OCI-LY7 (cell line): ENCODE measurements around the gene HTT-AS. TPM values are rescaled to one million over a fixed set of nuclear protein-coding genes. Genes with fewer than 3 reads are reported as not detected.

Experiments used
- BruUV-seq: library from RNA; stranded (reverse); fragments of 400-500 nt; replicated peaks from 2 replicates; lab custom pipeline; 2021; lab: Mats Ljungman, UMichigan
- CTCF ChIA-PET: fragments of 300-600 bp; sonication (Branson Sonifier 250); formaldehyde crosslinking; loops from one replicate; lab custom pipeline; 2022; ENCODE audit warnings: antibody characterized with exemption; ENCODE audit not compliant: unreplicated experiment; lab: Charles Lee
- POLR2A ChIA-PET: fragments of 300-600 bp; sonication (Branson Sonifier 250); formaldehyde crosslinking; loops from one replicate; lab custom pipeline; 2022; ENCODE audit warnings: antibody characterized with exemption; lab: Charles Lee
- DNase-seq: peaks from one replicate; pipeline ENCODE4 v3.0.0-alpha.2; 2015; ENCODE audit warnings: low spot score
- H2AFZ ChIP-seq: fragments of 200-600 bp; sonication (generic), shearing (Covaris generic); 2 replicates; pipeline ENCODE4 v1.6.1; 2014; ENCODE audit warnings: mild to moderate bottlenecking, antibody characterized with exemption, low read length, moderate library complexity
- H3K27ac ChIP-seq: fragments of 200-600 bp; sonication (generic); 2 replicates; pipeline ENCODE4 v1.5.1; 2014; ENCODE audit warnings: mixed run types, low read depth, mild to moderate bottlenecking, moderate library complexity, low read length, inconsistent platforms; ENCODE audit not compliant: poor library complexity, severe bottlenecking
- H3K36me3 ChIP-seq: fragments of 200-600 bp; sonication (generic); 2 replicates; pipeline ENCODE4 v1.6.1; 2014; ENCODE audit warnings: mild to moderate bottlenecking, antibody characterized with exemption, low read length, moderate library complexity, mixed read lengths; ENCODE audit not compliant: insufficient read depth
- H3K4me1 ChIP-seq: fragments of 200-600 bp; sonication (generic); 2 replicates; pipeline ENCODE4 v1.5.1; 2014; ENCODE audit warnings: mild to moderate bottlenecking, low read length; ENCODE audit not compliant: insufficient read depth, poor library complexity, severe bottlenecking
- H3K4me2 ChIP-seq: fragments of 200-600 bp; sonication (generic); 2 replicates; pipeline ENCODE4 v1.6.1; 2014; ENCODE audit warnings: mild to moderate bottlenecking, low read length
- H3K4me3 ChIP-seq: fragments of 200-600 bp; sonication (generic); 2 replicates; pipeline ENCODE4 v1.5.1; 2014; ENCODE audit warnings: mild to moderate bottlenecking, low read depth, low read length; ENCODE audit not compliant: poor library complexity, severe bottlenecking
- H3K79me2 ChIP-seq: fragments of 200-600 bp; sonication (generic); 2 replicates; pipeline ENCODE4 v1.6.1; 2016; ENCODE audit warnings: low read depth, mild to moderate bottlenecking, low read length, moderate library complexity, mixed read lengths; ENCODE audit not compliant: insufficient read depth
- H3K9me2 ChIP-seq: fragments of 200-600 bp; sonication (generic); 2 replicates; pipeline ENCODE4 v1.6.1; 2016; ENCODE audit warnings: mild to moderate bottlenecking, low read length, mixed read lengths; ENCODE audit not compliant: insufficient read depth
- H3K9me3 ChIP-seq: fragments of 200-600 bp; sonication (generic); 2 replicates; pipeline ENCODE4 v1.6.1; 2014; ENCODE audit warnings: mild to moderate bottlenecking, mixed run types, low read length, mixed read lengths
- H4K20me1 ChIP-seq: fragments of 200-600 bp; sonication (generic); 2 replicates; pipeline ENCODE4 v1.6.1; 2014; ENCODE audit warnings: mild to moderate bottlenecking, antibody characterized with exemption, low read length, moderate library complexity, mixed read lengths; ENCODE audit not compliant: insufficient read depth
- EZH2phosphoT487 ChIP-seq: fragments of 200-600 bp; sonication (generic); IDR thresholded peaks from 2 replicates; pipeline ENCODE4 v1.6.1; 2018; ENCODE audit warnings: low read depth, borderline replicate concordance, mild to moderate bottlenecking, mixed run types, antibody characterized with exemption, low read length, moderate library complexity, mixed read lengths
- intact Hi-C: fragments of 100-400 bp; cut with micrococcal nuclease; formaldehyde crosslinking; loops from one replicate; pipeline ENCODE4 v1.10.0; 2022; ENCODE audit not compliant: unreplicated experiment
- total RNA-seq, 2 experiments: library from RNA; depleted of rRNA in 1 of 2; stranded (reverse); fragments of >200 nt in 1 of 2; shearing (Covaris generic) in 1 of 2; gene quantifications; 2 replicates each; pipeline ENCODE4 v1.2.3, GENCODE V29; 2014 to 2022
- TF ChIP-seq, protein P1 (sequence below): fragments of 200-600 bp; sonication (generic); conservative IDR thresholded peaks from 2 replicates; pipeline ENCODE4 v1.5.1; 2014; ENCODE audit warnings: mild to moderate bottlenecking, antibody characterized with exemption, low read length, moderate library complexity, mixed read lengths

Gene HTT-AS
- total RNA-seq, 2 experiments from 2014 or later = not detected

DNA sequence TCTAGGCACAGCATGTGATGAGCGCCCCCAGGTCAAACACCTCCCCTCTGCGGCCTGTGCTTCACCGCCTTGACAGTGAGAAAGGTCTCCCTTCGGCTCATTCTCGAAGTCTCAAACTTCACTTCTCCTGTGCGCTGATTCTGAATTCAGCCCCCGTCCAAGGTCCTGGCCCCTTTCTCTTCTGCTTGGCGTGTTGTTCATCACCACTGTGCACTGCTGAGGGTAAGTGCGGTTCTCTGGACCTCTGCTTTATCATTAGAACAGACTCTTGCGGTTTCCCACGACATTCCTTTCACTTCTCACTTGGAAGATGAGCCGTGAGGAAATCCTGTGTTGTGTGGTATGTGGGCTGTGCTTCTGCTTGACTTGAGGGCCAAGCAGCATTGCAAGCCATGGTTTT lies 11.9 kb downstream of the HTT-AS start:
- no peaks in the 10 kb centered on the region for H3K9me2 ChIP-seq
- no peaks in the 10 kb centered on the region for H3K4me1 ChIP-seq
- no peaks in the 10 kb centered on the region for H3K79me2 ChIP-seq
- H3K27ac ChIP-seq = no peak overlapping the region
- H2AFZ ChIP-seq = no peak overlapping the region
- no peak for DNase-seq
- H3K36me3 ChIP-seq = no peaks in the 10 kb centered on the region
- ChIA-PET POLR2A (no interaction called here), CTCF (no interaction called here)
- no peak overlapping the region for H3K4me3 ChIP-seq
- H3K9me3 ChIP-seq = peaks cover 7% of the 10 kb centered on the region; the same call in 1 of the 2 replicates
- intact Hi-C loops = no loop called here
- no peaks in the 10 kb centered on the region for H4K20me1 ChIP-seq
- BruUV-seq = no TSS peak
- no peak overlapping the region for H3K4me2 ChIP-seq
- no peak for TF ChIP-seq EZH2phosphoT487
- TF ChIP-seq, protein P1, sequence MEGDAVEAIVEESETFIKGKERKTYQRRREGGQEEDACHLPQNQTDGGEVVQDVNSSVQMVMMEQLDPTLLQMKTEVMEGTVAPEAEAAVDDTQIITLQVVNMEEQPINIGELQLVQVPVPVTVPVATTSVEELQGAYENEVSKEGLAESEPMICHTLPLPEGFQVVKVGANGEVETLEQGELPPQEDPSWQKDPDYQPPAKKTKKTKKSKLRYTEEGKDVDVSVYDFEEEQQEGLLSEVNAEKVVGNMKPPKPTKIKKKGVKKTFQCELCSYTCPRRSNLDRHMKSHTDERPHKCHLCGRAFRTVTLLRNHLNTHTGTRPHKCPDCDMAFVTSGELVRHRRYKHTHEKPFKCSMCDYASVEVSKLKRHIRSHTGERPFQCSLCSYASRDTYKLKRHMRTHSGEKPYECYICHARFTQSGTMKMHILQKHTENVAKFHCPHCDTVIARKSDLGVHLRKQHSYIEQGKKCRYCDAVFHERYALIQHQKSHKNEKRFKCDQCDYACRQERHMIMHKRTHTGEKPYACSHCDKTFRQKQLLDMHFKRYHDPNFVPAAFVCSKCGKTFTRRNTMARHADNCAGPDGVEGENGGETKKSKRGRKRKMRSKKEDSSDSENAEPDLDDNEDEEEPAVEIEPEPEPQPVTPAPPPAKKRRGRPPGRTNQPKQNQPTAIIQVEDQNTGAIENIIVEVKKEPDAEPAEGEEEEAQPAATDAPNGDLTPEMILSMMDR = no peak

DNA sequence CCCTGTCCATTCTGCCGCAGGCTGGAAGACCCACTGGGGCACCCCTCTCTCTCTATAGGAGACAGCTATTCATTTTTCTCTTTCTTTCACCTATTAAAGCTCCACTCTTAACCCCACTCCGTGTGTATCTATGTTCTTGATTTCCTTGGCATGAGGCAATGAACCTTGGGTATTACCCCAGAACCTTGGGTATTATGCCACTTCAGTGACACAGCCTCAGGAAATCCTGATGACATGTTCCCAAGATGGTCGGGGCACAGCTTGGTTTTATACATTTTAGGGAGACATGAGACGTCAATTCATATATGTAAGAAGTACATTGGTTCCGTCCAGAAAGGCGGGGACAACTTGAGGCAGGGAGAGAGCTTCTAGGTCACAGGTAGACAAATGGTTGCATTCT lies 13.4 kb downstream of the HTT-AS start:
- no peak overlapping the region for H3K4me3 ChIP-seq
- no TSS peak for BruUV-seq
- no peak for TF ChIP-seq EZH2phosphoT487
- TF ChIP-seq, protein P1 = no peak
- no peak overlapping the region for H2AFZ ChIP-seq
- no peaks in the 10 kb centered on the region for H3K9me2 ChIP-seq
- H4K20me1 ChIP-seq = no peaks in the 10 kb centered on the region
- H3K27ac ChIP-seq = no peak overlapping the region
- no peaks in the 10 kb centered on the region for H3K79me2 ChIP-seq
- no peak for DNase-seq
- no peaks in the 10 kb centered on the region for H3K4me1 ChIP-seq
- POLR2A ChIA-PET = no interaction called here
- intact Hi-C loops = no loop called here
- H3K9me3 ChIP-seq = peaks cover 16% of the 10 kb centered on the region
- CTCF ChIA-PET = no interaction called here
- no peak overlapping the region for H3K4me2 ChIP-seq
- no peaks in the 10 kb centered on the region for H3K36me3 ChIP-seq

DNA sequence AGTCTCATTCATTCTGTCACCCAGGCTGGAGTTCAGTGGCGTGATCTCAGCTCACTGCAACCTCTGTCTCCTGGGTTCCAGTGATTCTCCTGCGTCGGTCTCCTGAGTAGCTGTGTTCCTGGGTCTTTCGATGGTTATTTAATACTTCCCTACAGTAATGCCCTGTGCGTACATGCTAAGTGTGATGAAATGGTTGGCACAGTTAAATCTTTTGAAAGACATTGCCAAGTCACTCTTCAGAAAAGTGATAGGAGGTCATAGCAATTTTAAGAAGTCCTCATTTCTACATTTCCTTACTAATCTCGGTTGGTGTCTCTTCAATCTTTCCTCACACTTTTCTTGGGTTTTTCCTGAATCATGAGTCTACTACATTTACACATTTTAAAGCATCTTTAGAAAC lies 14.4 kb downstream of the HTT-AS start:
- no peak for DNase-seq
- intact Hi-C loops = no loop called here
- no peaks in the 10 kb centered on the region for H3K9me2 ChIP-seq
- no TSS peak for BruUV-seq
- H3K9me3 ChIP-seq = peaks cover 26% of the 10 kb centered on the region
- no peaks in the 10 kb centered on the region for H4K20me1 ChIP-seq
- no peak overlapping the region for H3K27ac ChIP-seq
- no peak overlapping the region for H2AFZ ChIP-seq
- ChIA-PET POLR2A (no interaction called here), CTCF (no interaction called here)
- H3K4me1 ChIP-seq = no peaks in the 10 kb centered on the region
- TF ChIP-seq, protein P1 = no peak
- TF ChIP-seq EZH2phosphoT487 = no peak
- H3K36me3 ChIP-seq = no peaks in the 10 kb centered on the region
- no peak overlapping the region for H3K4me2 ChIP-seq
- H3K79me2 ChIP-seq = no peaks in the 10 kb centered on the region
- H3K4me3 ChIP-seq = no peak overlapping the region
